IMR-90 (cell line): ENCODE data around the gene PPM1G.

Experiments
- BHLHE40 ChIP-seq: fragments of 150-350 bp; IDR thresholded peaks from 2 replicates; pipeline ENCODE4 v1.6.1; 2016; ENCODE audit warnings: mild to moderate bottlenecking, low read depth, low read length
- CHD1 ChIP-seq: IDR thresholded peaks from 2 replicates; pipeline ENCODE4 v1.6.1; 2012; ENCODE audit warnings: low read depth, low read length, improper control_type of control experiment
- MAFK ChIP-seq: IDR thresholded peaks from 2 replicates; pipeline ENCODE4 v1.6.1; 2012; ENCODE audit warnings: low read depth, low read length, improper control_type of control experiment
- MAZ ChIP-seq: IDR thresholded peaks from 2 replicates; pipeline ENCODE4 v1.6.1; 2012; ENCODE audit warnings: low read depth, mild to moderate bottlenecking, low read length, improper control_type of control experiment, moderate library complexity, borderline replicate concordance
- POLR2A ChIP-seq: IDR thresholded peaks from 2 replicates; pipeline ENCODE4 v1.6.1; 2012; ENCODE audit warnings: mild to moderate bottlenecking, low read depth, low read length
- RAD21 ChIP-seq: IDR thresholded peaks from 2 replicates; pipeline ENCODE4 v1.6.1; 2012; ENCODE audit warnings: low read length, improper control_type of control experiment
- RFX5 ChIP-seq: IDR thresholded peaks from 2 replicates; pipeline ENCODE4 v1.8.0; 2012; ENCODE audit warnings: low read depth, mild to moderate bottlenecking, low read length, moderate library complexity
- USF2 ChIP-seq: fragments of 150-350 bp; IDR thresholded peaks from 2 replicates; pipeline ENCODE4 v1.6.1; 2017; ENCODE audit warnings: mild to moderate bottlenecking, antibody characterized with exemption, low read length, low read depth
- TF ChIP-seq, protein P1 (sequence below): conservative IDR thresholded peaks from 2 replicates; pipeline ENCODE4 v1.5.1; 2012; ENCODE audit warnings: mild to moderate bottlenecking, low read depth, low read length, improper control_type of control experiment
- TF ChIP-seq, protein P2 (sequence below): fragments of 150-350 bp; IDR thresholded peaks from 2 replicates; pipeline ENCODE4 v1.6.1; 2016; ENCODE audit warnings: low read depth, mild to moderate bottlenecking, low read length, moderate library complexity, borderline replicate concordance

DNA sequence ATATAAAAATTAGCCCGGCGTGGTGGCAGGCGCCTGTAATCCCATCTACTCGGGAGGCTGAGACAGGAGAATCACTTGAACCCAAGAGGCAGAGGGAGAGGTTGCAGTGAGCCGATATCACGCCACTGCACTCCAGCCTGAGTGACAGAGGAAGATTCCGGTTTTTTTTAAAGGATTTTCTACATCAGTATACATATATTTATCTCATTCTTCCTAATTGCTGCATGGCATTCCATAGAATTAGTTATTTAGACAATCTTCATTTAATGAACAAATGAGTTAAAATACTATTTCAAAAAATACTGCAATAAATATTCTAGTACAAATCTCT lies 54.8 kb downstream of the PPM1G start:
- TF ChIP-seq, protein P1, sequence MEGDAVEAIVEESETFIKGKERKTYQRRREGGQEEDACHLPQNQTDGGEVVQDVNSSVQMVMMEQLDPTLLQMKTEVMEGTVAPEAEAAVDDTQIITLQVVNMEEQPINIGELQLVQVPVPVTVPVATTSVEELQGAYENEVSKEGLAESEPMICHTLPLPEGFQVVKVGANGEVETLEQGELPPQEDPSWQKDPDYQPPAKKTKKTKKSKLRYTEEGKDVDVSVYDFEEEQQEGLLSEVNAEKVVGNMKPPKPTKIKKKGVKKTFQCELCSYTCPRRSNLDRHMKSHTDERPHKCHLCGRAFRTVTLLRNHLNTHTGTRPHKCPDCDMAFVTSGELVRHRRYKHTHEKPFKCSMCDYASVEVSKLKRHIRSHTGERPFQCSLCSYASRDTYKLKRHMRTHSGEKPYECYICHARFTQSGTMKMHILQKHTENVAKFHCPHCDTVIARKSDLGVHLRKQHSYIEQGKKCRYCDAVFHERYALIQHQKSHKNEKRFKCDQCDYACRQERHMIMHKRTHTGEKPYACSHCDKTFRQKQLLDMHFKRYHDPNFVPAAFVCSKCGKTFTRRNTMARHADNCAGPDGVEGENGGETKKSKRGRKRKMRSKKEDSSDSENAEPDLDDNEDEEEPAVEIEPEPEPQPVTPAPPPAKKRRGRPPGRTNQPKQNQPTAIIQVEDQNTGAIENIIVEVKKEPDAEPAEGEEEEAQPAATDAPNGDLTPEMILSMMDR, result no peak
- TF ChIP-seq USF2 (no peak), POLR2A (no peak), MAFK (no peak), RAD21 (no peak), MAZ (no peak), RFX5 (no peak), BHLHE40 (no peak), CHD1 (no peak)
- TF ChIP-seq, protein P2, sequence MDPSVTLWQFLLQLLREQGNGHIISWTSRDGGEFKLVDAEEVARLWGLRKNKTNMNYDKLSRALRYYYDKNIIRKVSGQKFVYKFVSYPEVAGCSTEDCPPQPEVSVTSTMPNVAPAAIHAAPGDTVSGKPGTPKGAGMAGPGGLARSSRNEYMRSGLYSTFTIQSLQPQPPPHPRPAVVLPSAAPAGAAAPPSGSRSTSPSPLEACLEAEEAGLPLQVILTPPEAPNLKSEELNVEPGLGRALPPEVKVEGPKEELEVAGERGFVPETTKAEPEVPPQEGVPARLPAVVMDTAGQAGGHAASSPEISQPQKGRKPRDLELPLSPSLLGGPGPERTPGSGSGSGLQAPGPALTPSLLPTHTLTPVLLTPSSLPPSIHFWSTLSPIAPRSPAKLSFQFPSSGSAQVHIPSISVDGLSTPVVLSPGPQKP, result no peak
